ENCODE data around the gene TMTC1.
A peak's percentile ranks its signal among the peaks of the same experiment; 100 is the strongest.

TMTC1 gene

DNA sequence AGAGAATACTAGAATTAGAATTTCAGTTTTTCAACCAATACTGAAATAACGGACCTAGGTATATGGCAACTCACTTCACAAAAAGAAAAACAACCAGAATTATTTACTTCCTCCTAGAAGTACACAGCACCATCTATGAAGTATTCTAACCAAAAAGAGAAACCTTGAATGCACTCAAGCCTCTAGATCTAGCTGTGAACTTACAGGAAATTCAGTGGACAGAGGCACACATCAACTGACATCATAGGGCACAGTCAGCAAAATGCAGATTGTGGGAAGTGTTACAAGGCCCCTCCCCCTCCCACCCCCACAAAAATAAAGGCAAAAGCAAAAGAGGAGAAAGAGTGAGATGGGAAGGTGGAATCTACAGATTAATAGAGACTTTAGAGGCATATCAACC lies 102.4 kb downstream of the TMTC1 start:
- H3K23ac ChIP-seq (ENCODE audit: low read length in 2 of 2) = no peak overlapping the region
- no peak overlapping the region for H3K4me3 ChIP-seq (ENCODE audit: insufficient read depth in 1 of 2, low read depth in 1 of 2, low read length in 2 of 2)
- no peak overlapping the region for H3K18ac ChIP-seq (ENCODE audit: low read depth in 1 of 2, low read length in 2 of 2)
- no peak for DNase-seq
- no peak overlapping the region for H3K27ac ChIP-seq (ENCODE audit: low read length, poor library complexity, severe bottlenecking)
- no peak overlapping the region for H2BK5ac ChIP-seq (ENCODE audit: low read depth, low read length, poor library complexity, severe bottlenecking)
- H2AFZ ChIP-seq (ENCODE audit: low read depth, low read length) = no peak overlapping the region
- H4K91ac ChIP-seq (ENCODE audit: low read length) = no peak overlapping the region
- H3K14ac ChIP-seq (ENCODE audit: low read length in 2 of 2) = no peak overlapping the region
- H3K4ac ChIP-seq (ENCODE audit: low read depth in 1 of 2, low read length in 2 of 2) = no peak overlapping the region
- no peak overlapping the region for H4K8ac ChIP-seq (ENCODE audit: low read length)
- 94% methylated on average over 1 of the region's 1 CpG for WGBS
- no peak overlapping the region for H2AK5ac ChIP-seq (ENCODE audit: low read length, severe bottlenecking)
- H3K4me1 ChIP-seq (ENCODE audit: control insufficient read depth, insufficient read depth, low read depth, low read length) = no peaks in the 10 kb centered on the region
- no peak overlapping the region for H3K4me2 ChIP-seq (ENCODE audit: low read length, poor library complexity, severe bottlenecking)
- no peak overlapping the region for H3K9ac ChIP-seq (ENCODE audit: low read length)
- no peak overlapping the region for H2BK15ac ChIP-seq (ENCODE audit: low read depth, poor library complexity, severe bottlenecking)
- no peaks in the 10 kb centered on the region for H3K27me3 ChIP-seq (ENCODE audit: control insufficient read depth in 1 of 2, insufficient read depth in 1 of 2, low read length in 2 of 2)
- no peak overlapping the region for H2BK120ac ChIP-seq (ENCODE audit: low read depth, low read length)
- no peaks in the 10 kb centered on the region for H3K9me3 ChIP-seq (ENCODE audit: control insufficient read depth, low read length)
- H3K36me3 ChIP-seq (ENCODE audit: control insufficient read depth in 1 of 2, insufficient read depth in 2 of 2, low read depth in 1 of 2, low read length in 2 of 2) = no peaks in the 10 kb centered on the region
- no peaks in the 10 kb centered on the region for H3K79me1 ChIP-seq (replicated peaks; ENCODE audit: low read length, poor library complexity, severe bottlenecking)
- H2BK12ac ChIP-seq (ENCODE audit: low read length in 2 of 2) = no peak overlapping the region

DNA sequence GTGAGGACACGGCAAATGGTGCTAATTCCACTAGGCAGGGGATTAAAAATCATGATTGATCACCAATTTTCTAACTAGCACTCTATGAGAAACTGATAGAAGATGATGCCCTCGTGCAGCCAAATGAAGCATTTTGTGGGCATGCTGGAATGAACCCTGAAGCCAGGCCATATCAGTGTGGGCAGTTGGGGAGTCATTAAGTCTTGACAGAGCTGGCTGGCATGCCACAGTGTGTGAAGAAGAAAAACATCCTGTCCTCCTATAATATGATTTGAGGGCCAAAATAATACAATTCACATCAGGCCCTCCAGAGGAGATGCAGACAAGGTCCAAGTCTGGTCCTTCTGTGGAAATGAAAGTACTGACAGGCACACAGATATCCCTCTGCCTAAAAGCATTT lies 107.1 kb downstream of the TMTC1 start:
- Histone ChIP-seq H2AK5ac (ENCODE audit: low read length, severe bottlenecking) (no peak overlapping the region), H2AFZ (ENCODE audit: low read depth, low read length) (no peak overlapping the region), H4K91ac (ENCODE audit: low read length) (no peak overlapping the region), H3K27me3 (ENCODE audit: control insufficient read depth in 1 of 2, insufficient read depth in 1 of 2, low read length in 2 of 2) (no peaks in the 10 kb centered on the region), H3K4me1 (ENCODE audit: control insufficient read depth, insufficient read depth, low read depth, low read length) (no peaks in the 10 kb centered on the region), H2BK12ac (ENCODE audit: low read length in 2 of 2) (no peak overlapping the region), H2BK5ac (ENCODE audit: low read depth, low read length, poor library complexity, severe bottlenecking) (no peak overlapping the region), H2BK15ac (ENCODE audit: low read depth, poor library complexity, severe bottlenecking) (no peak overlapping the region), H3K4me3 (ENCODE audit: insufficient read depth in 1 of 2, low read depth in 1 of 2, low read length in 2 of 2) (no peak overlapping the region), H3K9ac (ENCODE audit: low read length) (no peak overlapping the region), H3K4ac (ENCODE audit: low read depth in 1 of 2, low read length in 2 of 2) (no peak overlapping the region), H3K23ac (ENCODE audit: low read length in 2 of 2) (no peak overlapping the region), H3K4me2 (ENCODE audit: low read length, poor library complexity, severe bottlenecking) (no peak overlapping the region), H3K14ac (ENCODE audit: low read length in 2 of 2) (no peak overlapping the region), H2BK120ac (ENCODE audit: low read depth, low read length) (no peak overlapping the region), H4K8ac (ENCODE audit: low read length) (no peak overlapping the region), H3K79me1 (replicated peaks; ENCODE audit: low read length, poor library complexity, severe bottlenecking) (no peaks in the 10 kb centered on the region), H3K18ac (ENCODE audit: low read depth in 1 of 2, low read length in 2 of 2) (no peak overlapping the region), H3K27ac (ENCODE audit: low read length, poor library complexity, severe bottlenecking) (no peak overlapping the region), H3K9me3 (ENCODE audit: control insufficient read depth, low read length) (no peaks in the 10 kb centered on the region), H3K36me3 (ENCODE audit: control insufficient read depth in 1 of 2, insufficient read depth in 2 of 2, low read depth in 1 of 2, low read length in 2 of 2) (peaks cover 0 to 3% of the 10 kb centered on the region in 2 experiments)
- no peak for DNase-seq
- 100% methylated on average over 2 of the region's 2 CpGs for WGBS

DNA sequence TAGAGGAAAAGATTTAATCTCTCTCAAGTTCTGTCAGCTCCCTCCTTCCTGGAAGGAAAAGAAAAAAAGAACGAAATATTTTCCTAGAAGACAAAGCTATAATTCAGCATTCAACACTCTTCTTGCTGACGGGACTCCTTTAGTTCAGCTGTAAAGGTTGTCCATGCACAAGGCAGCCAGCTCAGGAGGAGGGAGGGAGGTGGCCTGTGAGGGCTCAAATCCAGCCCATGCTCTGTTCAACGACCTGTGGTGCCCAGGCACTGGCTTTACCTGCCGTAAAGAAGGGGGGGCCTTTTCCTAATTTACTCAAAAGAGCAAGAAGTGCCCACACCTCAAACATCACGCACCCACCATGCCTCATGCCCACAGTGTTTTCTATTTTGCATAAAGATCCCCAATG lies 109.3 kb downstream of the TMTC1 start:
- Histone ChIP-seq H3K9ac (ENCODE audit: low read length) (no peak overlapping the region), H3K27me3 (ENCODE audit: control insufficient read depth in 1 of 2, insufficient read depth in 1 of 2, low read length in 2 of 2) (no peaks in the 10 kb centered on the region), H3K79me1 (replicated peaks; ENCODE audit: low read length, poor library complexity, severe bottlenecking) (no peaks in the 10 kb centered on the region), H2BK15ac (ENCODE audit: low read depth, poor library complexity, severe bottlenecking) (no peak overlapping the region), H3K27ac (ENCODE audit: low read length, poor library complexity, severe bottlenecking) (no peak overlapping the region), H4K8ac (ENCODE audit: low read length) (no peak overlapping the region), H3K4me2 (ENCODE audit: low read length, poor library complexity, severe bottlenecking) (no peak overlapping the region), H3K36me3 (ENCODE audit: control insufficient read depth in 1 of 2, insufficient read depth in 2 of 2, low read depth in 1 of 2, low read length in 2 of 2) (peaks cover 0 to 6% of the 10 kb centered on the region in 2 experiments), H2BK12ac (ENCODE audit: low read length in 2 of 2) (no peak overlapping the region), H4K91ac (ENCODE audit: low read length) (no peak overlapping the region), H3K14ac (ENCODE audit: low read length in 2 of 2) (no peak overlapping the region), H3K9me3 (ENCODE audit: control insufficient read depth, low read length) (no peaks in the 10 kb centered on the region), H2AK5ac (ENCODE audit: low read length, severe bottlenecking) (no peak overlapping the region), H3K18ac (ENCODE audit: low read depth in 1 of 2, low read length in 2 of 2) (peak overlapping the region in 1 of 2 experiments; percentile 5), H3K4me3 (ENCODE audit: insufficient read depth in 1 of 2, low read depth in 1 of 2, low read length in 2 of 2) (no peak overlapping the region), H3K4me1 (ENCODE audit: control insufficient read depth, insufficient read depth, low read depth, low read length) (no peaks in the 10 kb centered on the region), H3K4ac (ENCODE audit: low read depth in 1 of 2, low read length in 2 of 2) (no peak overlapping the region), H2BK120ac (ENCODE audit: low read depth, low read length) (no peak overlapping the region), H2BK5ac (ENCODE audit: low read depth, low read length, poor library complexity, severe bottlenecking) (no peak overlapping the region), H3K23ac (ENCODE audit: low read length in 2 of 2) (no peak overlapping the region), H2AFZ (ENCODE audit: low read depth, low read length) (no peak overlapping the region)
- no peak for DNase-seq
- 84% methylated on average over 5 of the region's 5 CpGs for WGBS

DNA sequence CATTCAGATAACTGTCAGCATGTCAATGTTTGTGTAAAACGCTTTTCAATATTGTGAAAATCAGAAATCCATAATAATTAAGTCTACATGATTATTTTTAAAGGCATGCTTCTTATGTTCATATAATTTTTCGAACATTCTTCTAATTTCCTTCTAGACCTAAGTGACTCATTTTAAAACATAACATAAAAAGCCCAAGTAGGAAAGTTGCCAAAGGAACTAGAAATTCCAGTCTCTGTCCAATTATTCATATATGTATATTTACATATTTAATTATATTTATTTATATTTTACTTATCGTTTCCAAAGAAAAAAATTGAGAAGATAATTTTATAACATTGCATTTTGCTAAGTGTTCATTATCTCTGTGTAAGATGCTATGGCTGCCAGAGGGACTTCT lies 110.4 kb downstream of the TMTC1 start:
- Histone ChIP-seq H4K91ac (ENCODE audit: low read length) (no peak overlapping the region), H3K14ac (ENCODE audit: low read length in 2 of 2) (no peak overlapping the region), H2BK120ac (ENCODE audit: low read depth, low read length) (no peak overlapping the region), H3K4me2 (ENCODE audit: low read length, poor library complexity, severe bottlenecking) (no peak overlapping the region), H3K9ac (ENCODE audit: low read length) (no peak overlapping the region), H3K23ac (ENCODE audit: low read length in 2 of 2) (no peak overlapping the region), H3K9me3 (ENCODE audit: control insufficient read depth, low read length) (no peaks in the 10 kb centered on the region), H3K79me1 (replicated peaks; ENCODE audit: low read length, poor library complexity, severe bottlenecking) (no peaks in the 10 kb centered on the region), H2AK5ac (ENCODE audit: low read length, severe bottlenecking) (no peak overlapping the region), H4K8ac (ENCODE audit: low read length) (no peak overlapping the region), H2AFZ (ENCODE audit: low read depth, low read length) (no peak overlapping the region), H3K36me3 (ENCODE audit: control insufficient read depth in 1 of 2, insufficient read depth in 2 of 2, low read depth in 1 of 2, low read length in 2 of 2) (peaks cover 0 to 6% of the 10 kb centered on the region in 2 experiments), H2BK5ac (ENCODE audit: low read depth, low read length, poor library complexity, severe bottlenecking) (no peak overlapping the region), H3K27me3 (ENCODE audit: control insufficient read depth in 1 of 2, insufficient read depth in 1 of 2, low read length in 2 of 2) (no peaks in the 10 kb centered on the region), H2BK15ac (ENCODE audit: low read depth, poor library complexity, severe bottlenecking) (no peak overlapping the region), H3K18ac (ENCODE audit: low read depth in 1 of 2, low read length in 2 of 2) (no peak overlapping the region), H2BK12ac (ENCODE audit: low read length in 2 of 2) (no peak overlapping the region), H3K4ac (ENCODE audit: low read depth in 1 of 2, low read length in 2 of 2) (no peak overlapping the region), H3K4me3 (ENCODE audit: insufficient read depth in 1 of 2, low read depth in 1 of 2, low read length in 2 of 2) (no peak overlapping the region), H3K4me1 (ENCODE audit: control insufficient read depth, insufficient read depth, low read depth, low read length) (no peaks in the 10 kb centered on the region), H3K27ac (ENCODE audit: low read length, poor library complexity, severe bottlenecking) (no peak overlapping the region)
- DNase-seq = no peak
- no CpG with 5 or more reads among the region's 3 CpGs for WGBS

Measured in mesenchymal stem cell (in vitro differentiated cells and primary cell).